Mucosa of descending colon (tissue), 3 donors: ENCODE measurements around the gene SMC5. TPM values are rescaled to one million over a fixed set of nuclear protein-coding genes. Genes with fewer than 3 reads are reported as not detected.

Source experiments
- ATAC-seq: fragments of 200-7000 bp; cut with Tn5 transposase; one replicate; pipeline ENCODE4 v1.9.1; 2020; ENCODE audit warnings: mild to moderate bottlenecking, moderate library complexity
- DNase-seq, 3 donors: peaks; one replicate each; pipeline ENCODE4 v3.0.0-alpha.2; 2020
- H3K36me3 ChIP-seq: fragments of 200-600 bp; one replicate; pipeline ENCODE4 v1.8.0; 2021; ENCODE audit warnings: low read depth, mild to moderate bottlenecking
- H3K4me1 ChIP-seq: fragments of 200-600 bp; one replicate; pipeline ENCODE4 v1.8.0; 2021; ENCODE audit warnings: low read depth, mild to moderate bottlenecking
- H3K4me3 ChIP-seq: fragments of 200-600 bp; one replicate; pipeline ENCODE4 v1.8.0; 2021; ENCODE audit warnings: mild to moderate bottlenecking
- H3K9me3 ChIP-seq: fragments of 200-600 bp; one replicate; pipeline ENCODE4 v1.8.0; 2021; ENCODE audit warnings: mild to moderate bottlenecking
- CTCF ChIP-seq: fragments of 200-600 bp; IDR thresholded peaks from one replicate; pipeline ENCODE4 v1.8.0; 2022; ENCODE audit warnings: antibody characterized with exemption, mild to moderate bottlenecking
- intact Hi-C, 2 donors: fragments of 100-400 bp; cut with DNase I in 1 of 2; cut with micrococcal nuclease in 1 of 2; formaldehyde crosslinking; loops; one replicate each; pipeline versions ENCODE4 v1.11.0 to v1.11.1; 2022; cut with DNase I, micrococcal nuclease
- total RNA-seq, 3 donors: library from RNA; stranded (reverse); fragmentation: NEBNext Ultra II Directional in 2 of 3; extraction: Animal tissue kit (Norgen Biotek cat#: 25700) in 2 of 3; gene quantifications; one replicate each; pipeline versions ENCODE4 v1.2.1 to v1.2.4, GENCODE V29; 2021 to 2023
- donor health status: DM: no; HTN: no; CAD: no; lungs with moderate emphysema.
- donor health status: DM: no; HTN: no; CAD: no.
- donor health status: DM: no; HTN: yes; CAD: no.

The SMC5 gene
- total RNA-seq, 3 donors from 2014 or later = 23.7 to 32.1 (median 31.7) TPM

- no peak for TF ChIP-seq CTCF
- peak overlapping the region; percentile 78 for H3K4me3 ChIP-seq
- H3K36me3 ChIP-seq = no peaks in the 10 kb centered on the region
- H3K4me1 ChIP-seq = peaks cover 28% of the 10 kb centered on the region
- no peaks in the 10 kb centered on the region for H3K9me3 ChIP-seq
- no peak for DNase-seq
- intact Hi-C loops = loop anchor here in 1 of 2 donors (10.0 kb wide), 1 partner anchor 65 kb away; no protein-coding TSS in a partner anchor
- ATAC-seq = no peak
Measured at GRCh38 chr9:70259512-70259802, 679 bp downstream of the SMC5 start.

DNA sequence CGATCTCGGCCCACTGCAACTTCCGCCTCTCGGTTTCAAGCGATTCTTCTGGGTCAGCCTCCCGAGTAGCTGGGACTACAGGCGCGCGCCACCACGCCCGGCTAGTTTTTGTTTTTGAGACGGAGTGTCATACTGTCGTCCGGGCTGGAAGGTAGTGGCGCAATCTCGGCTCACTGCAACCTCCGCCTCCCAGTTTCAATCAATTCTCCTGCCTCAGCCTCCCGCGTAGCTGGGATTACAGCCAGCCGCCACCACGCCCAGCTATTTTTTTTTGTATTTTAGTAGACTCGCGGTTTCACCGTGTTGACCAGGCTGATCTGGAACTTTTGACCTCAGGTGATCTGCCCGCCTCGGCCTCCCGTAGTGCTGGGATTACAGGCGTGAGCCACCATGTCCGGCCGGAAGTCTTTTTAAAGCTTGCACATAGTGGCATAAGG lies 1.2 kb downstream of the SMC5 start:
- H3K4me1 ChIP-seq = peaks cover 28% of the 10 kb centered on the region
- ATAC-seq (no peak), DNase-seq (peak; percentile 26 to 60 (median 45))
- H3K36me3 ChIP-seq = no peaks in the 10 kb centered on the region
- H3K9me3 ChIP-seq = no peaks in the 10 kb centered on the region
- intact Hi-C loops = no loop called here
- no peak for TF ChIP-seq CTCF
- no peak overlapping the region for H3K4me3 ChIP-seq

DNA sequence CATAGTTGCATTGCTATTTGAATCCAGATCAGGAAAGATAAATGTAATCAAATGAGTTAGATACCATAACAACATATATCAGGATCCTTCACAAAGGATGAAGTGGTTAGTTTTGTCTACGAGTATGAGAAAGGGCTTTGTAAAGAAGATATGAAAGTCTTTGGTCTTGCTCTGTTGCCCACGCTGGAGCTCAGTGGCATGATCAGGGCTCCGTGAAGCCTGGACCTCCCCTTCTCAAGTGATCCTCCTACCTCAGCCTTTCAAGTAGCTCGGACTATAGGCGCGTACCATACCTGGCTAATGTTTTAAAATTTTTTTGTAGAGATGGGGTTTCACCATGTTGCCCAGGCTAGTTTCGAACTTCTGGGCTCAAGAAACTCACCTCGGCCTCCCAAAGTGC lies 1.8 kb downstream of the SMC5 start:
- Histone ChIP-seq H3K9me3 (no peaks in the 10 kb centered on the region), H3K4me1 (peaks cover 28% of the 10 kb centered on the region), H3K4me3 (no peak overlapping the region), H3K36me3 (no peaks in the 10 kb centered on the region)
- no peak for ATAC-seq
- no peak for DNase-seq
- intact Hi-C loops = no loop called here
- no peak for TF ChIP-seq CTCF

DNA sequence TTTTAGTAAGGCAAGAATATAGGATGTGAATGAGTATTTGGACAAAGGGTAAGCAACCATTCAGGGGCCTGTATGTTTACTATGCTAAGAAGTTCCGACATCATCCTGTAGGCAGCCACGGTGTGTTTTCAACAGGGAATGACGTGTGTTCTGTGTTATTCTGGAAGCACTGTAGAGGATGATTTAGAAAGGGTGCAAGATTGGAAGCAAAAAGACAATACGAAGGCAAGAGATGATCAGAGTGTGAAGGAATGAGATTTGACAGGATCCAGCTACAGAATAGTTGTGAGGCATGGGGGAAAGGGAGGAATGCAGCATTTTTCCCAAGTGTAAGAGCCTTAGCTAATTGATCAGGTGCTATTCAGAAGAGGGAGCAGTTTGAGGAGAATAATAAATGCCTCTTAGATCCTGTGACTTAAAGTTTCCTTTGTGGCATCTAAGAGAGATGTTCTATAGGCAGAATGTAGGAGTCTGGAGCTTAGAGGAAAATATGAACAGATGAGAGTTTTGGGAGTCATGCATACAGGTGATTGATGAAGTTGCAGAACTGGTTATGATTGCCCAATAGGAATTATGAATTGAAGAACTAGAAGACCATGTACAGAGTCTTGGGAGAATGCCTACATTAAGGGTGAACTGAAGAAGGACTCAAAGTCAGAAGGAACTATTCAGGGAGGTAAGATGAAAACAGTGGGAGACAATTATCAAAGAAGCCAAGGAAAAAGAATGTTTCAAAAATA lies 2.5 kb downstream of the SMC5 start:
- Histone ChIP-seq H3K36me3 (no peaks in the 10 kb centered on the region), H3K4me3 (no peak overlapping the region), H3K4me1 (peaks cover 28% of the 10 kb centered on the region), H3K9me3 (no peaks in the 10 kb centered on the region)
- no peak for TF ChIP-seq CTCF
- intact Hi-C loops = no loop called here
- DNase-seq (no peak), ATAC-seq (no peak)

GRCh38 chr9:70262366-70262765 lies 3.6 kb downstream of the SMC5 start:
- Histone ChIP-seq H3K36me3 (no peaks in the 10 kb centered on the region), H3K9me3 (no peaks in the 10 kb centered on the region), H3K4me3 (no peak overlapping the region), H3K4me1 (peaks cover 28% of the 10 kb centered on the region)
- ATAC-seq = no peak
- intact Hi-C loops = no loop called here
- DNase-seq = no peak
- no peak for TF ChIP-seq CTCF

- H3K36me3 ChIP-seq = no peaks in the 10 kb centered on the region
- no peak for TF ChIP-seq CTCF
Measured at GRCh38 chr9:70262948-70263347, 4.2 kb downstream of the SMC5 start.

More at GRCh38 chr9:70262948-70263347, 4.2 kb downstream of the SMC5 start:
- Histone ChIP-seq H3K4me1 (peaks cover 23% of the 10 kb centered on the region), H3K9me3 (no peaks in the 10 kb centered on the region), H3K4me3 (no peak overlapping the region)
- no peak for ATAC-seq
- DNase-seq = no peak
- intact Hi-C loops = no loop called here
